Motor neuron (in vitro differentiated cells): Measurements from ENCODE around the gene AZI2. TPM values are rescaled to one million over a fixed set of nuclear protein-coding genes. Genes with fewer than 3 reads are reported as not detected.

ENCODE experiments used
- ATAC-seq, 8 experiments: fragments of 200-7000 bp; cut with Tn5 transposase; replicated peaks in 6 of 8; 2 replicates each; pipeline ENCODE4 v1.8.0; 2021; ENCODE audit warnings: mild to moderate bottlenecking in 8 of 8, moderate library complexity in 8 of 8
- H3K27ac ChIP-seq, 2 donors: fragments of 250-450 bp; sonication (Bioruptor Pico); 2 replicates each; pipeline ENCODE4 v1.9.0; 2021; ENCODE audit warnings: antibody characterized with exemption in 2 of 2, mild to moderate bottlenecking in 2 of 2, moderate library complexity in 1 of 2
- H3K4me1 ChIP-seq, 2 donors: fragments of 250-450 bp; sonication (Bioruptor Pico); replicated peaks in 1 of 2; 2 replicates each; pipeline ENCODE4 v1.6.1; 2021; ENCODE audit warnings: antibody characterized with exemption in 2 of 2, mild to moderate bottlenecking in 2 of 2, moderate library complexity in 1 of 2
- H3K4me3 ChIP-seq, 5 donors: fragments of 250-450 bp; sonication (Bioruptor Pico); 2 replicates each; pipeline ENCODE4 v1.9.0; 2021; ENCODE audit warnings: antibody characterized with exemption in 5 of 5, mild to moderate bottlenecking in 5 of 5, moderate library complexity in 4 of 5
- WGBS, 10 experiments: fragments of 450-650 bp; shearing (Covaris generic); methylation state at CpG; one replicate each; pipeline ENCODE4 v1.0.0; 2022; 5-methylcytosine and 5-hydroxymethylcytosine counted together
- in situ Hi-C, 9 experiments: fragments of 400-800 bp; cut with MboI; loops; one replicate each; pipeline ENCODE4 v1.15.0; 2021; ENCODE audit warnings: low sequenced_read_pairs in 9 of 9, low pct_unique_long_range_greater_than_20kb in 2 of 9; ENCODE audit not compliant: unreplicated experiment in 9 of 9
- total RNA-seq, 8 experiments: library from RNA; unstranded; fragments of 300-600 nt; gene quantifications; 2 replicates each; pipeline versions ENCODE4 v1.2.3 to v1.2.4, GENCODE V29; 2022

AZI2 gene
- total RNA-seq, 8 experiments from 2014 or later: 45.2 to 95.2 (median 72.3) TPM

- in situ Hi-C loops: loop anchor here in 1 of 9 experiments (25.0 kb wide), 1 partner anchor 358 kb away; no protein-coding TSS in a partner anchor
Observed at GRCh38 chr3:28294667-28295413, 53.8 kb downstream of the AZI2 start.

GRCh38 chr3:28292622-28293021 is 56.0 kb downstream of the AZI2 start:
- no peak overlapping the region for H3K27ac ChIP-seq
- WGBS, 10 experiments: 71 to 100% (median 90%) methylated on average over 2 to 4 of the region's 4 CpGs
- no peaks in the 10 kb centered on the region for H3K4me1 ChIP-seq
- no peak for ATAC-seq
- no peak overlapping the region for H3K4me3 ChIP-seq
- in situ Hi-C loops: loop anchor here in 1 of 9 experiments (25.0 kb wide), 1 partner anchor 355 kb away; no protein-coding TSS in a partner anchor

More at GRCh38 chr3:28294667-28295413, 53.8 kb downstream of the AZI2 start:
- Histone ChIP-seq H3K4me3 (no peak overlapping the region), H3K4me1 (no peaks in the 10 kb centered on the region), H3K27ac (no peak overlapping the region)
- 89 to 100% (median 94%) methylated on average over 4 to 7 of the region's 7 CpGs for WGBS, 10 experiments
- ATAC-seq: no peak

- no peak overlapping the region for H3K4me3 ChIP-seq
- in situ Hi-C loops: loop anchor here in 1 of 9 experiments (25.0 kb wide), 1 partner anchor 354 kb away; no protein-coding TSS in a partner anchor
- H3K4me1 ChIP-seq: no peaks in the 10 kb centered on the region
- ATAC-seq: no peak
- no peak overlapping the region for H3K27ac ChIP-seq
Observed at GRCh38 chr3:28291577-28291976, 57.0 kb downstream of the AZI2 start.

- ATAC-seq: no peak
- 78 to 100% (median 100%) methylated on average over 1 of the region's 1 CpG for WGBS, 10 experiments
- Histone ChIP-seq H3K4me1 (no peaks in the 10 kb centered on the region), H3K27ac (no peak overlapping the region), H3K4me3 (no peak overlapping the region)
- in situ Hi-C loops: loop anchor here in 1 of 9 experiments (25.0 kb wide), 1 partner anchor 354 kb away; no protein-coding TSS in a partner anchor
Observed at GRCh38 chr3:28290863-28291300, 57.7 kb downstream of the AZI2 start.

- H3K4me1 ChIP-seq: no peaks in the 10 kb centered on the region
- in situ Hi-C loops: loop anchor here in 1 of 9 experiments (25.0 kb wide), 1 partner anchor 350 kb away; no protein-coding TSS in a partner anchor
- 50 to 100% (median 83%) methylated on average over 1 to 2 of the region's 2 CpGs; no CpG with 5 or more reads in 1 of the 10 experiments for WGBS, 10 experiments
Observed at GRCh38 chr3:28287046-28287445, 61.6 kb downstream of the AZI2 start.

GRCh38 chr3:28286595-28286994 is 62.0 kb downstream of the AZI2 start:
- no peak overlapping the region for H3K4me3 ChIP-seq
- H3K27ac ChIP-seq: no peak overlapping the region
- H3K4me1 ChIP-seq: no peaks in the 10 kb centered on the region
- in situ Hi-C loops: loop anchor here in 1 of 9 experiments (25.0 kb wide), 1 partner anchor 349 kb away; no protein-coding TSS in a partner anchor
- ATAC-seq: peak in 7 of 8 experiments; percentile 27 to 94 (median 71)

More at GRCh38 chr3:28287046-28287445, 61.6 kb downstream of the AZI2 start:
- H3K4me3 ChIP-seq: no peak overlapping the region
- no peak for ATAC-seq
- no peak overlapping the region for H3K27ac ChIP-seq

- no peak overlapping the region for H3K4me3 ChIP-seq
- no peak for ATAC-seq
- in situ Hi-C loops: loop anchor here in 1 of 9 experiments (25.0 kb wide), 1 partner anchor 343 kb away; no protein-coding TSS in a partner anchor
- H3K4me1 ChIP-seq: no peaks in the 10 kb centered on the region
- H3K27ac ChIP-seq: no peak overlapping the region
- 81 to 100% (median 98%) methylated on average over 1 to 3 of the region's 3 CpGs; no CpG with 5 or more reads in 1 of the 10 experiments for WGBS, 10 experiments
Observed at GRCh38 chr3:28280781-28281180, 67.8 kb downstream of the AZI2 start.

GRCh38 chr3:28279770-28280169 is 68.9 kb downstream of the AZI2 start:
- in situ Hi-C loops: loop anchor here in 1 of 9 experiments (25.0 kb wide), 1 partner anchor 342 kb away; no protein-coding TSS in a partner anchor
- Histone ChIP-seq H3K27ac (no peak overlapping the region), H3K4me3 (no peak overlapping the region), H3K4me1 (no peaks in the 10 kb centered on the region)
- 60 to 100% (median 81%) methylated on average over 2 to 4 of the region's 4 CpGs; no CpG with 5 or more reads in 1 of the 10 experiments for WGBS, 10 experiments
- no peak for ATAC-seq

GRCh38 chr3:28278918-28279317 is 69.7 kb downstream of the AZI2 start:
- in situ Hi-C loops: loop anchor here in 1 of 9 experiments (25.0 kb wide), 1 partner anchor 342 kb away; no protein-coding TSS in a partner anchor
- no peak overlapping the region for H3K4me3 ChIP-seq
- 71 to 100% (median 98%) methylated on average over 1 to 2 of the region's 2 CpGs for WGBS, 10 experiments
- H3K27ac ChIP-seq: no peak overlapping the region
- no peaks in the 10 kb centered on the region for H3K4me1 ChIP-seq
- no peak for ATAC-seq

- ATAC-seq: no peak
- no peak overlapping the region for H3K27ac ChIP-seq
- in situ Hi-C loops: no loop called here
- no peak overlapping the region for H3K4me3 ChIP-seq
- H3K4me1 ChIP-seq: no peaks in the 10 kb centered on the region
Observed at GRCh38 chr3:28273837-28274236, 74.8 kb downstream of the AZI2 start.

Other genes with a start within 250 kb of the AZI2 start
- 10 to 100 TPM; 16.8 to 36.0 (median 21.9) TPM for gene CMC1, start 107.2 kb downstream of the AZI2 start, total RNA-seq
- gene ZCWPW2, start 103 bp downstream of the AZI2 start, total RNA-seq: 1 to 10 TPM in 4 of 8 experiments, under 1 TPM in 4; 0.21 to 2.1 (median 0.88) TPM